Measurements from ENCODE around the gene NSMF. TPM values are rescaled to one million over a fixed set of nuclear protein-coding genes. Genes with fewer than 3 reads are reported as not detected.
A peak's percentile ranks its signal among the peaks of the same experiment; 100 is the strongest.

Gene NSMF
- total RNA-seq, 1 experiment from 2014 or later: 36.8 TPM

GRCh38 chr9:137449081-137449844, 9.9 kb downstream of the NSMF start:
- no peak for DNase-seq (ENCODE audit: extremely low read depth, low read depth)

GRCh38 chr9:137448602-137448962, 10.6 kb downstream of the NSMF start:
- DNase-seq (ENCODE audit: extremely low read depth, low read depth): no peak

- no peak for DNase-seq (ENCODE audit: extremely low read depth, low read depth)
Observed at GRCh38 chr9:137447722-137448601, 11.2 kb downstream of the NSMF start.

- no peak for DNase-seq (ENCODE audit: extremely low read depth, low read depth)
Observed at GRCh38 chr9:137446851-137447471, 12.2 kb downstream of the NSMF start.

GRCh38 chr9:137445930-137446431, 13.2 kb downstream of the NSMF start:
- no peak for DNase-seq (ENCODE audit: extremely low read depth, low read depth)

GRCh38 chr9:137445275-137445807, 13.8 kb downstream of the NSMF start:
- DNase-seq (ENCODE audit: extremely low read depth, low read depth): peak; percentile 81

GRCh38 chr9:137444106-137444790, 14.9 kb downstream of the NSMF start:
- DNase-seq (ENCODE audit: extremely low read depth, low read depth): no peak

GRCh38 chr9:137441935-137442321, 17.2 kb downstream of the NSMF start:
- no peak for DNase-seq (ENCODE audit: extremely low read depth, low read depth)

- no peak for DNase-seq (ENCODE audit: extremely low read depth, low read depth)
Observed at GRCh38 chr9:137441289-137441934, 17.7 kb downstream of the NSMF start, which contains the start of gene ENTPD8. ENTPD8 (minus strand) TSS chr9:137441357; CDS start chr9:137438285, 3,072 bp downstream.

GRCh38 chr9:137439158-137439714, 19.9 kb downstream of the NSMF start:
- no peak for DNase-seq (ENCODE audit: extremely low read depth, low read depth)

- DNase-seq (ENCODE audit: extremely low read depth, low read depth): no peak
Observed at GRCh38 chr9:137438591-137439157, 20.5 kb downstream of the NSMF start.

GRCh38 chr9:137437691-137438590, 21.2 kb downstream of the NSMF start:
- DNase-seq (ENCODE audit: extremely low read depth, low read depth): no peak

- no peak for DNase-seq (ENCODE audit: extremely low read depth, low read depth)
Observed at GRCh38 chr9:137436761-137437600, 22.2 kb downstream of the NSMF start.

- DNase-seq (ENCODE audit: extremely low read depth, low read depth): peak; percentile 67
Observed at GRCh38 chr9:137435980-137436760, 23.0 kb downstream of the NSMF start.

GRCh38 chr9:137435381-137435891, 23.7 kb downstream of the NSMF start:
- DNase-seq (ENCODE audit: extremely low read depth, low read depth): no peak
